GM12873 (cell line): ENCODE results near the gene FBXO17.

Experiments used
- TF ChIP-seq, protein P1 (sequence below): IDR thresholded peaks from 2 replicates; pipeline ENCODE4 v1.5.1; 2012; ENCODE audit warnings: low read depth, mild to moderate bottlenecking, moderate library complexity, low read length, control low read depth; ENCODE audit not compliant: insufficient read depth; ENCODE audit errors: missing control alignments

FBXO17 gene

DNA sequence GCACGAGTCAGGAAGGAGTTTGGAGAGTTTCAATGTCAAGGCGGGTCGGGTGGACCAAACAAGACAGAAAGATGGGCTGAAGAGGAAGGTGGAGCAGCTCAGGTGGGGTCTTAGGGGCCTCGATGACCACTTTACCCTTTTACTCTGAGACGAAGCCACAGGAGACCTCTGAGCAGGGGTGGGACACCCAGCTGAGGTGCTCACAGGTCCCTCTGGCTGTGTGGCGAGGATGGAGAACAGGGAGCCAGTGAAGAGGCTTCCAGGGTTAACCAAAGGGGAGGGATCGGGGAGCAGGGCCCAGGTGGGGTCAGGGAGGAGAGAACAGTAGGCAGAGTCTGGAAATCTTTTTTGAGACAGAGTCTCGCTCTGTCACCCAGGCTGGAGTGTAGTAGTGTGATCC, 61.6 kb downstream of the FBXO17 start:
- TF ChIP-seq, protein P1, sequence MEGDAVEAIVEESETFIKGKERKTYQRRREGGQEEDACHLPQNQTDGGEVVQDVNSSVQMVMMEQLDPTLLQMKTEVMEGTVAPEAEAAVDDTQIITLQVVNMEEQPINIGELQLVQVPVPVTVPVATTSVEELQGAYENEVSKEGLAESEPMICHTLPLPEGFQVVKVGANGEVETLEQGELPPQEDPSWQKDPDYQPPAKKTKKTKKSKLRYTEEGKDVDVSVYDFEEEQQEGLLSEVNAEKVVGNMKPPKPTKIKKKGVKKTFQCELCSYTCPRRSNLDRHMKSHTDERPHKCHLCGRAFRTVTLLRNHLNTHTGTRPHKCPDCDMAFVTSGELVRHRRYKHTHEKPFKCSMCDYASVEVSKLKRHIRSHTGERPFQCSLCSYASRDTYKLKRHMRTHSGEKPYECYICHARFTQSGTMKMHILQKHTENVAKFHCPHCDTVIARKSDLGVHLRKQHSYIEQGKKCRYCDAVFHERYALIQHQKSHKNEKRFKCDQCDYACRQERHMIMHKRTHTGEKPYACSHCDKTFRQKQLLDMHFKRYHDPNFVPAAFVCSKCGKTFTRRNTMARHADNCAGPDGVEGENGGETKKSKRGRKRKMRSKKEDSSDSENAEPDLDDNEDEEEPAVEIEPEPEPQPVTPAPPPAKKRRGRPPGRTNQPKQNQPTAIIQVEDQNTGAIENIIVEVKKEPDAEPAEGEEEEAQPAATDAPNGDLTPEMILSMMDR: no peak

DNA sequence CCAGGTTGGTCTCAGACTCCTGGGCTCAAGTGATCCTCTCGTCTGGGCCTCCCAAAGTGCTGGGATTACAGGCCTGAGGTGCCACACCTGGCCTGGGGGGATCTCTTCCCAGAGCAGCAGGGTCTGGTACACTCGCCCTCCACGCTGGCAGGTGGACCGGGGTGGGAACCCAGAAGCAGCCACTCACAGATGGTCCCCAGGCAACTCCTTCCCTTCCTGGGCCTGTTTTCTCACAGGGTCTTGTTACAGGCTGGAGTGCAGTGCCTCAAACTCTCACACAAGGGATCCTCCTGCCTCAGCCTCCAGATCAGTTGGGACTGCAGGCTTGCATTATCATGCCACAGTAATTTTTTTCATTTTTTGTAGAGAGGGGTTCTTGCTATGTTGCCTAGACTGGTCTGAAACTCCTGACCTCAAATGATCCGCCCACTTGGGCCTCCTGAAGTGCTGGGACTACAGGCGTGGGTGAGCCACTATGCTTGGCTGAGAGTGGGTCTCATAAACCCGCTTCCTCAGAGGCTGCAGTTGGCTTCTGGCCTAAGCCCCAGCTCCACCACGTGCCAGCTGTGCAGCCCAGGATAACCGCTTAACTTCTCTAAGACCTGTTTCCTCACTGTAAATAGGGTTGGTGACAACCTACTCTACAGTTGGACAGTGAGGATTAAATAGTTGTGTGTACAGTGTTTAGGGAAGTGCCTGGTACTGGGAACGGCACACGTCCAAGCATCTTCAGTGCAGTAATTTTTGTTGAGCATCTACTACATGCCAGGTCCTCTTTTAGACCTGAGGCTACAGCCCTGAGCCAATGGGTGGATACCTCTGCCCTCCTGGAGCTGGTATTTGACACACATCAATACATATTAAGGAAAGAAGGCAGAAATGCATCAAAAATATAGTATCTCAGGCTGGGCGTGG, 62.7 kb downstream of the FBXO17 start:
- TF ChIP-seq, protein P1: no peak

DNA sequence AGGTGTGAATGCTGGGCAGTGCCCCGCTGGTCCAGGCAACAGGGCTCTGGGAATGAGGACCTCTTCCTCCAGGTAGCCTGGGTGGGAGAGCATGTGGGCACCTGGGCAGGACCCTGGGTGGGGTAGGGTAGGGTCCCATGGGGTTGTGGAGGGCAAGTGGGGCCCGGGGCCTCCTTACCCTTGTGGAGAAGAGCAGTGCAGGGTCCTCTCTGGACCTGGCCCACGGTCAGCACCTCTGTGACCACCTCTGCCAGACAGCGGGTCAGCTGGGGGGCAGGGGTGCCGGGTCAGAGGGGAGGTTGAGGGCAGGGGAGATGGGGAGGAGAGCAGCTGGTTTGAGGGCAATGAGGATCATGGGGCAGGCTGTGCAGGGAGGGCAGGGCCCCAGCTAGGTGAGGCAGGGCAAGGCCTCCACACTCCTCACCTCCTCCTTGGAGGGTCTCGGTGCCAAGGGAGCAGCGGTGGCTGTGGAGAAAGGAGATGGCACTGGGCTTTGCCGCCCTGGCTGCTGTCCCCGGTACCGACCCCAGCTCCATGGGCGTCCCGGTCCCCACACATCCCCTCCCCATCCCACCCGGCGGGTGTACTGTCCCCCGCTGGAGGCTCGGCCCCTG, 64.0 kb downstream of the FBXO17 start:
- TF ChIP-seq, protein P1: no peak

DNA sequence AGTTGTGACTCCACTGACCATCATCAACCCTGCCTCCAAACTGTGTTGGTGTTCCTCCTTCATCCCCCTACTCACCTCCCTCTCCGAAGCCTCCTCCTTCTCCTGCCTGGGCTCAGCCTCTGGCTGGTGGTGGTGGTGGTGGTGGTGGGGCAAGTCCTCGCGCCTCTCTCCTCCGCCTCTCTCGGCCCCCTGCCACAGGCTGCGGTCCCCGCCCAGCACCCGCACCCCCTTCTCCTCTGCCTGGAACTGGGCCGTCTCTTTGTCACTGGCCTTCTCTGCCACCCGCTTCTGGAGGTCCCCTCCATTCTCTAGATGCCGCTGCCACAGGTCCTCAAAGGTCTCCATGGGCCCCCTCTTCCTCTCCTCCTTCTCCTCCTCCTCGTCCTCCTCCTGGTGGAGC, 65.1 kb downstream of the FBXO17 start:
- TF ChIP-seq, protein P1: no peak

DNA sequence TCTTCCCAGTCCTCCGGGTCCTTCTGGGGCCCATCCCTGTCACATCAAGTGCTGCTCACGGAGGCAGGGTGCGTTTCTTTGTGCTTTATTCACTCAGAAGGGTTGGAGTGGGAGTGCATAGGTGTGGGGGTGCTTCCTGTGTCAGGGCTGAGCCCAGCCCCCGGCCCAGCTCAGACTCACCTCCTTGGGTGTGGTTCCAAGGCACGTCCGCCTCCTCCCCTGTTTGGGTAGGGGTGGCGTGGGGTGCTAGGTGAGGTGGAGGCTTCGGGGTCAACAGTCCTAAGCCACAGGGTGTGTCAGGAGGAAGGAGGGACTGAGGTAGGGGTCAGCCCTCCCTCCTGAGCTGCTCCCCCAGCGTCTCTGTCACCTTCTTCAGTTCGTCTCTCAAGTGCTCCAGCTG, 66.6 kb downstream of the FBXO17 start:
- TF ChIP-seq, protein P1: no peak

DNA sequence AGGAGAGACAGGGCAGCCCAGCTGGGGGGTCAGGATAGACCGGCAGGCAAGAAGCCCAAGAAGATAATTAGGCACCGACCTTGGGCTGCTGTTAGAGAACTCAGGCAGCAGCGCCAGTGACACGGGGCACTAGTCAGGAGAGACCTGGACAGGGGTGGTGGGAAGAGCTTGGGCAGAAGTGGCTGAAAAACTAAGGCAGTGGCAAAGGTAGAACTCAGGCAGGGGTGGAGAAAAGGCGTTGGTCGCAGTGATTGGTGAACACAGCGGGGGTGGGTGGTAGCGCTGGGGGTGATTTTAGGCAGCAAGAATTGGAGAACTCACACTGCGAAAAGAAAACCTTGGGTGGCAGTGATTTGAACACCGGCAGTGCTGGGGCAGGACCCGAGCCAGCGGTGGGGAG, 67.9 kb downstream of the FBXO17 start:
- TF ChIP-seq, protein P1: no peak

DNA sequence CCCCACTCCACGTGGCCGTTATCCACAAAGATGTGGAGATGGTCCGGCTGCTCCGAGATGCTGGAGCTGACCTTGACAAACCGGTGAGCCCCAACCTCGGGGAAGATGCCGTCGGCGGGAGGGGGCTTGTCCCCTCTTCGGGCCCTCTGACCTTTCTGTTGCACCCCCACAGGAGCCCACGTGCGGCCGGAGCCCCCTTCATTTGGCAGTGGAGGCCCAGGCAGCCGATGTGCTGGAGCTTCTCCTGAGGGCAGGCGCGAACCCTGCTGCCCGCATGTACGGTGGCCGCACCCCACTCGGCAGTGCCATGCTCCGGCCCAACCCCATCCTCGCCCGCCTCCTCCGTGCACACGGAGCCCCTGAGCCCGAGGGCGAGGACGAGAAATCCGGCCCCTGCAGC, 68.3 kb downstream of the FBXO17 start:
- TF ChIP-seq, protein P1: no peak
